Measurements from ENCODE around the gene C9orf43. TPM values are rescaled to one million over a fixed set of nuclear protein-coding genes. Genes with fewer than 3 reads are reported as not detected.

C9orf43 gene
- polyA plus RNA-seq, 4 donors = 0.42 to 0.81 (median 0.69) TPM; not detected in 1

DNA sequence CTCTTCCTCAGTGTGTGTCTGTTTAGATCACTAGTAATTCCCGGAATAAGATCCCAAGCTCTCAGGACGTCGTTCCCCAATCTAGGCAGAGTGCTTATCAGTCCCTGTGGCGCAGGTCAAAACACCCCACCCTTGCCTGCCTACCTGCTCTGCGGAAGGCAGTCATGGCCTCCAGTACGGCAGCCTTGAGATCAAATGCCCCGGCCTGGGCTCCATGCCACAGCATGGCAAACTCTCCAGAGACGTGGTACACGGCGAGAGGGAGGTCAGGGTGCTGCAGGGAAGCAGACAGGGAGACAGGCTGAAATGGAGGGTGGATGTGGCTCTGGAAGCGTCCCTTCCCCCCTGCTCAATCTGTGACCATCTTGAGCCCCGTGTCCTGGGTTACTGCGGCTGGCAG, 21.7 kb upstream of the C9orf43 start:
- no peaks in the 10 kb centered on the region for H3K27me3 ChIP-seq (ENCODE audit: control insufficient read depth in 3 of 3, insufficient read depth in 3 of 3, low read length in 3 of 3)
- peak overlapping the region; percentile 62 to 77 (median 63) for H3K27ac ChIP-seq (ENCODE audit: low read depth in 1 of 3, low read length in 2 of 3)
- peaks cover 0 to 72% (median 8%) of the 10 kb centered on the region in 3 donors for H3K36me3 ChIP-seq (ENCODE audit: control insufficient read depth in 3 of 3, insufficient read depth in 2 of 3, low read depth in 1 of 3, low read length in 3 of 3)
- FAIRE-seq = no peak
- WGBS, 3 donors = 24 to 67% (median 24%) methylated on average over 13 of the region's 13 CpGs
- peak; percentile 53 to 88 for DNase-seq
- H3K9me3 ChIP-seq (ENCODE audit: control insufficient read depth in 2 of 2, insufficient read depth in 1 of 2, low read depth in 1 of 2, low read length in 1 of 2) = no peaks in the 10 kb centered on the region
- peaks cover 5 to 40% (median 7%) of the 10 kb centered on the region in 3 donors for H3K4me1 ChIP-seq (ENCODE audit: control insufficient read depth in 3 of 3, insufficient read depth in 2 of 3, low read depth in 1 of 3, low read length in 2 of 3)
- H3K4me3 ChIP-seq (ENCODE audit: low read depth in 1 of 3, low read length in 3 of 3) = no peak overlapping the region

- WGBS, 3 donors = 64 to 84% (median 75%) methylated on average over 11 of the region's 11 CpGs
- H3K4me3 ChIP-seq (ENCODE audit: low read depth in 1 of 3, low read length in 3 of 3) = no peak overlapping the region
- peaks cover 5 to 40% (median 7%) of the 10 kb centered on the region in 3 donors for H3K4me1 ChIP-seq (ENCODE audit: control insufficient read depth in 3 of 3, insufficient read depth in 2 of 3, low read depth in 1 of 3, low read length in 2 of 3)
- no peak for FAIRE-seq
- no peaks in the 10 kb centered on the region for H3K27me3 ChIP-seq (ENCODE audit: control insufficient read depth in 3 of 3, insufficient read depth in 3 of 3, low read length in 3 of 3)
- H3K9me3 ChIP-seq (ENCODE audit: control insufficient read depth in 2 of 2, insufficient read depth in 1 of 2, low read depth in 1 of 2, low read length in 1 of 2) = no peaks in the 10 kb centered on the region
- peak overlapping the region in 2 of 3 donors; percentile 63 to 77 for H3K27ac ChIP-seq (ENCODE audit: low read depth in 1 of 3, low read length in 2 of 3)
- H3K36me3 ChIP-seq (ENCODE audit: control insufficient read depth in 3 of 3, insufficient read depth in 2 of 3, low read depth in 1 of 3, low read length in 3 of 3) = peaks cover 0 to 76% (median 8%) of the 10 kb centered on the region in 3 donors
- DNase-seq = no peak
Measured at GRCh38 chr9:113389451-113389850, 21.1 kb upstream of the C9orf43 start.

DNA sequence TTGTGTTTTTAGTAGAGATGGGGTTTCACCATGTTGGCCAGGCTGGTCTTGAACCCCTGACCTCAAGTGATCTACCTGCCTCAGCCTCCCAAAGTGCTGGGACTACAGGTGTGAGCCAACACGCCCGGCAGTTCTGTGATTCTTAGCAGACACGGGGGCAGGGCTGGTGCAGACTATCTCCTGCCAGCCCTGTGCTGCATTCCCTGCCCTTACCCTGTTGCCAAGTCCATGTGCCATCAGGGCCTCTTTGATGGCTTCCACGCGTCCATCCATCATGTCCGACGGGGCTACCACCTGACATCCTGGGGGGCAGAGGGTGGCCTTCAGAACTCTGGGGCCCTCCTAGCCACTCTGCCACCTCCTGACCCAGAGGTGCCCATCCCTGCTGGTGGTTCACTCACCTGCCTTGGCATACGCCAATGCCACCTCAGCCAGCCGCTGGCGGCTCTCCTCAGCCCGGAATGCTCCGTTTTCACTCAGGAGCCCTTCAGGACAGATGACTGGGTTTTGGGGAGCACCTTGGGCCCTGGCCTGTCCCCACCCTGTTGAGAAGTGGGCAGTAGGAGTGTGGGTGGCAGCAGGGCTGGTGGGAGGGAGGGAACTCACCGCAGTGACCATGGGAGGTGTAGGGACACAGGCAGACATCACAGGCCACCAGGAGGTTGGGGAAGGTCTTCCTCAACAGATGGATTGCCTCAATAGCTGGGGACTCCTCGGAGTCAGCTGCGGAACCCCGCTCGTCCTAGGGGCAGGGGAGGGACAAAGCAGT, 20.2 kb upstream of the C9orf43 start:
- WGBS, 3 donors = 88 to 92% (median 89%) methylated on average over 17 of the region's 17 CpGs
- FAIRE-seq (no peak), DNase-seq (no peak)
- H3K27me3 ChIP-seq (ENCODE audit: control insufficient read depth in 3 of 3, insufficient read depth in 3 of 3, low read length in 3 of 3) = no peaks in the 10 kb centered on the region
- H3K4me1 ChIP-seq (ENCODE audit: control insufficient read depth in 3 of 3, insufficient read depth in 2 of 3, low read depth in 1 of 3, low read length in 2 of 3) = peaks cover 5 to 41% (median 7%) of the 10 kb centered on the region in 3 donors
- no peak overlapping the region for H3K27ac ChIP-seq (ENCODE audit: low read depth in 1 of 3, low read length in 2 of 3)
- peaks cover 0 to 79% (median 8%) of the 10 kb centered on the region in 3 donors for H3K36me3 ChIP-seq (ENCODE audit: control insufficient read depth in 3 of 3, insufficient read depth in 2 of 3, low read depth in 1 of 3, low read length in 3 of 3)
- no peaks in the 10 kb centered on the region for H3K9me3 ChIP-seq (ENCODE audit: control insufficient read depth in 2 of 2, insufficient read depth in 1 of 2, low read depth in 1 of 2, low read length in 1 of 2)
- H3K4me3 ChIP-seq (ENCODE audit: low read depth in 1 of 3, low read length in 3 of 3) = no peak overlapping the region

DNA sequence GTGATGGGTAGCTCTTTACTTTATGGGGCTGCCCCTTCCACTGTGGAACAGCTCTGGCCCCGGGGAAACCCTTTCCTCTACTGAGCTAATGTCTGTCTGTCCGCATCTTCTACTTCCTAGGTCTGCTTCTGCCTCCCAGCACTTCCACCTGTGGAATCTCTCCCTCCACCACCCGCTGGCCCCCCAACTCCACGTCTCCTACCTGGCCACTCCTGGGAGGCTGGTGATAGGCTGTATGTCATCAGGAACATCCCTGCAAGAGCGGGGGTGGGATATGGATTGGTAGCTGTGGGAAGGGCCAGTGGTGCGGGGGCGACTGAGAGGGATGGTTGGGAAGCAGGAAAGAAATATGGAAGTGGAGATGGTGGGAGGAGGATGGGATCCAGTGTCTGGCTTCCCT, 18.6 kb upstream of the C9orf43 start:
- FAIRE-seq (no peak), DNase-seq (no peak)
- no peak overlapping the region for H3K27ac ChIP-seq (ENCODE audit: low read depth in 1 of 3, low read length in 2 of 3)
- H3K4me3 ChIP-seq (ENCODE audit: low read depth in 1 of 3, low read length in 3 of 3) = no peak overlapping the region
- H3K4me1 ChIP-seq (ENCODE audit: control insufficient read depth in 3 of 3, insufficient read depth in 2 of 3, low read depth in 1 of 3, low read length in 2 of 3) = peaks cover 0 to 39% (median 6%) of the 10 kb centered on the region in 3 donors
- H3K9me3 ChIP-seq (ENCODE audit: control insufficient read depth in 2 of 2, insufficient read depth in 1 of 2, low read depth in 1 of 2, low read length in 1 of 2) = no peaks in the 10 kb centered on the region
- 91 to 96% (median 95%) methylated on average over 7 of the region's 7 CpGs for WGBS, 3 donors
- H3K36me3 ChIP-seq (ENCODE audit: control insufficient read depth in 3 of 3, insufficient read depth in 2 of 3, low read depth in 1 of 3, low read length in 3 of 3) = peaks cover 0 to 76% (median 8%) of the 10 kb centered on the region in 3 donors
- no peaks in the 10 kb centered on the region for H3K27me3 ChIP-seq (ENCODE audit: control insufficient read depth in 3 of 3, insufficient read depth in 3 of 3, low read length in 3 of 3)

- H3K4me1 ChIP-seq (ENCODE audit: control insufficient read depth in 3 of 3, insufficient read depth in 2 of 3, low read depth in 1 of 3, low read length in 2 of 3) = peaks cover 4 to 41% (median 8%) of the 10 kb centered on the region in 3 donors
- peaks cover 0 to 69% (median 6%) of the 10 kb centered on the region in 3 donors for H3K36me3 ChIP-seq (ENCODE audit: control insufficient read depth in 3 of 3, insufficient read depth in 2 of 3, low read depth in 1 of 3, low read length in 3 of 3)
- no peak for DNase-seq
- no peak for FAIRE-seq
- no peak overlapping the region for H3K4me3 ChIP-seq (ENCODE audit: low read depth in 1 of 3, low read length in 3 of 3)
- H3K27me3 ChIP-seq (ENCODE audit: control insufficient read depth in 3 of 3, insufficient read depth in 3 of 3, low read length in 3 of 3) = no peaks in the 10 kb centered on the region
- H3K9me3 ChIP-seq (ENCODE audit: control insufficient read depth in 2 of 2, insufficient read depth in 1 of 2, low read depth in 1 of 2, low read length in 1 of 2) = no peaks in the 10 kb centered on the region
- H3K27ac ChIP-seq (ENCODE audit: low read depth in 1 of 3, low read length in 2 of 3) = no peak overlapping the region
- WGBS, 3 donors = 93 to 95% (median 93%) methylated on average over 7 of the region's 7 CpGs
Measured at GRCh38 chr9:113393281-113393680, 17.3 kb upstream of the C9orf43 start.

- H3K36me3 ChIP-seq (ENCODE audit: control insufficient read depth in 3 of 3, insufficient read depth in 2 of 3, low read depth in 1 of 3, low read length in 3 of 3) = peaks cover 0 to 58% (median 3%) of the 10 kb centered on the region in 3 donors
- DNase-seq = peak; percentile 44 to 63
- H3K4me3 ChIP-seq (ENCODE audit: low read depth in 1 of 3, low read length in 3 of 3) = no peak overlapping the region
- H3K27ac ChIP-seq (ENCODE audit: low read depth in 1 of 3, low read length in 2 of 3) = peak overlapping the region in 2 of 3 donors; percentile 15 to 37
- peaks cover 4 to 34% (median 13%) of the 10 kb centered on the region in 3 donors for H3K4me1 ChIP-seq (ENCODE audit: control insufficient read depth in 3 of 3, insufficient read depth in 2 of 3, low read depth in 1 of 3, low read length in 2 of 3)
- FAIRE-seq = no peak
- H3K27me3 ChIP-seq (ENCODE audit: control insufficient read depth in 3 of 3, insufficient read depth in 3 of 3, low read length in 3 of 3) = no peaks in the 10 kb centered on the region
- WGBS, 3 donors = 86 to 90% (median 89%) methylated on average over 9 of the region's 9 CpGs
- no peaks in the 10 kb centered on the region for H3K9me3 ChIP-seq (ENCODE audit: control insufficient read depth in 2 of 2, insufficient read depth in 1 of 2, low read depth in 1 of 2, low read length in 1 of 2)
Measured at GRCh38 chr9:113395000-113395861, 15.3 kb upstream of the C9orf43 start.

- peaks cover 7 to 42% (median 13%) of the 10 kb centered on the region in 3 donors for H3K4me1 ChIP-seq (ENCODE audit: control insufficient read depth in 3 of 3, insufficient read depth in 2 of 3, low read depth in 1 of 3, low read length in 2 of 3)
- H3K36me3 ChIP-seq (ENCODE audit: control insufficient read depth in 3 of 3, insufficient read depth in 2 of 3, low read depth in 1 of 3, low read length in 3 of 3) = peaks cover 0 to 38% (median 2%) of the 10 kb centered on the region in 3 donors
- no peak overlapping the region for H3K4me3 ChIP-seq (ENCODE audit: low read depth in 1 of 3, low read length in 3 of 3)
- no peak for FAIRE-seq
- 35 to 58% (median 52%) methylated on average over 3 of the region's 3 CpGs for WGBS, 3 donors
- no peaks in the 10 kb centered on the region for H3K9me3 ChIP-seq (ENCODE audit: control insufficient read depth in 2 of 2, insufficient read depth in 1 of 2, low read depth in 1 of 2, low read length in 1 of 2)
- DNase-seq = peak in 1 of 2 donors; percentile 63
- H3K27ac ChIP-seq (ENCODE audit: low read depth in 1 of 3, low read length in 2 of 3) = peak overlapping the region in 1 of 3 donors; percentile 68
- H3K27me3 ChIP-seq (ENCODE audit: control insufficient read depth in 3 of 3, insufficient read depth in 3 of 3, low read length in 3 of 3) = no peaks in the 10 kb centered on the region
Measured at GRCh38 chr9:113397203-113397631, 13.3 kb upstream of the C9orf43 start.

GRCh38 chr9:113398796-113399195, 11.8 kb upstream of the C9orf43 start:
- WGBS, 3 donors = 51 to 81% (median 61%) methylated on average over 5 of the region's 5 CpGs
- Histone ChIP-seq H3K27ac (ENCODE audit: low read depth in 1 of 3, low read length in 2 of 3) (peak overlapping the region in 1 of 3 donors; percentile 18), H3K9me3 (ENCODE audit: control insufficient read depth in 2 of 2, insufficient read depth in 1 of 2, low read depth in 1 of 2, low read length in 1 of 2) (no peaks in the 10 kb centered on the region), H3K36me3 (ENCODE audit: control insufficient read depth in 3 of 3, insufficient read depth in 2 of 3, low read depth in 1 of 3, low read length in 3 of 3) (peaks cover 0 to 25% (median 0%) of the 10 kb centered on the region in 3 donors), H3K27me3 (ENCODE audit: control insufficient read depth in 3 of 3, insufficient read depth in 3 of 3, low read length in 3 of 3) (no peaks in the 10 kb centered on the region), H3K4me1 (ENCODE audit: control insufficient read depth in 3 of 3, insufficient read depth in 2 of 3, low read depth in 1 of 3, low read length in 2 of 3) (peaks cover 7 to 42% (median 13%) of the 10 kb centered on the region in 3 donors), H3K4me3 (ENCODE audit: low read depth in 1 of 3, low read length in 3 of 3) (no peak overlapping the region)
- DNase-seq (no peak), FAIRE-seq (no peak)

Measured in small intestine (tissue), 7 donors.